DOHH2 (cell line): Measurements from ENCODE around the gene LRRC8E.

ENCODE experiments used
- H3F3A ChIP-seq: fragments of 200-600 bp; sonication (generic), shearing (Covaris generic); 2 replicates; pipeline ENCODE4 v1.6.0; 2016; ENCODE audit warnings: antibody characterized with exemption, mild to moderate bottlenecking; ENCODE audit not compliant: control insufficient read depth, insufficient read depth
- H3K27ac ChIP-seq: fragments of 200-600 bp; sonication (generic); 2 replicates; pipeline ENCODE4 v1.5.1; 2014; ENCODE audit warnings: low read depth, mild to moderate bottlenecking, low read length, moderate library complexity
- H3K27me3 ChIP-seq: fragments of 200-600 bp; sonication (generic); 2 replicates; pipeline ENCODE4 v1.6.1; 2014; ENCODE audit warnings: mild to moderate bottlenecking, low read length, mixed read lengths; ENCODE audit not compliant: control insufficient read depth
- H3K36me3 ChIP-seq: fragments of 200-600 bp; sonication (generic); 2 replicates; pipeline ENCODE4 v1.6.1; 2014; ENCODE audit warnings: mild to moderate bottlenecking, low read length, moderate library complexity, mixed read lengths; ENCODE audit not compliant: control insufficient read depth
- H3K4me1 ChIP-seq: fragments of 200-600 bp; sonication (generic); 2 replicates; pipeline ENCODE4 v1.6.1; 2014; ENCODE audit warnings: mild to moderate bottlenecking, low read length, mixed read lengths; ENCODE audit not compliant: control insufficient read depth
- H3K4me2 ChIP-seq: fragments of 200-600 bp; sonication (generic); 2 replicates; pipeline ENCODE4 v1.6.0; 2014; ENCODE audit warnings: mild to moderate bottlenecking, low read length, moderate library complexity
- H3K4me3 ChIP-seq: fragments of 200-600 bp; sonication (generic); 2 replicates; pipeline ENCODE4 v1.5.1; 2014; ENCODE audit warnings: mild to moderate bottlenecking, low read length, mixed read lengths
- H3K79me2 ChIP-seq: fragments of 200-600 bp; sonication (generic); 2 replicates; pipeline ENCODE4 v1.6.1; 2014; ENCODE audit warnings: mild to moderate bottlenecking, low read length, mixed read lengths; ENCODE audit not compliant: control insufficient read depth
- H3K9me2 ChIP-seq: fragments of 200-600 bp; sonication (generic); replicated peaks from 2 replicates; pipeline ENCODE4 v1.6.1; 2014; ENCODE audit warnings: mild to moderate bottlenecking, low read length, mixed read lengths; ENCODE audit not compliant: control insufficient read depth
- H3K9me3 ChIP-seq: fragments of 200-600 bp; sonication (generic); 2 replicates; pipeline ENCODE4 v1.6.1; 2014; ENCODE audit warnings: antibody characterized with exemption, low read length, mixed read lengths; ENCODE audit not compliant: control insufficient read depth, insufficient read depth
- H4K20me1 ChIP-seq: fragments of 200-600 bp; sonication (generic); 2 replicates; pipeline ENCODE4 v1.6.0; 2014; ENCODE audit warnings: low read depth, mild to moderate bottlenecking, antibody characterized with exemption, low read length, moderate library complexity; ENCODE audit not compliant: control insufficient read depth, insufficient read depth
- EZH2phosphoT487 ChIP-seq: fragments of 200-600 bp; sonication (generic); IDR thresholded peaks from 2 replicates; pipeline ENCODE4 v1.6.1; 2017; ENCODE audit warnings: borderline replicate concordance, mild to moderate bottlenecking, antibody characterized with exemption, low read length, moderate library complexity, mixed read lengths
- TF ChIP-seq, protein P1 (sequence below): fragments of 200-600 bp; sonication (generic); IDR thresholded peaks from one replicate; pipeline ENCODE4 v1.5.1; 2014; ENCODE audit warnings: antibody characterized with exemption, mild to moderate bottlenecking, low read depth, low read length; ENCODE audit not compliant: poor library complexity, severe bottlenecking

The LRRC8E gene

DNA sequence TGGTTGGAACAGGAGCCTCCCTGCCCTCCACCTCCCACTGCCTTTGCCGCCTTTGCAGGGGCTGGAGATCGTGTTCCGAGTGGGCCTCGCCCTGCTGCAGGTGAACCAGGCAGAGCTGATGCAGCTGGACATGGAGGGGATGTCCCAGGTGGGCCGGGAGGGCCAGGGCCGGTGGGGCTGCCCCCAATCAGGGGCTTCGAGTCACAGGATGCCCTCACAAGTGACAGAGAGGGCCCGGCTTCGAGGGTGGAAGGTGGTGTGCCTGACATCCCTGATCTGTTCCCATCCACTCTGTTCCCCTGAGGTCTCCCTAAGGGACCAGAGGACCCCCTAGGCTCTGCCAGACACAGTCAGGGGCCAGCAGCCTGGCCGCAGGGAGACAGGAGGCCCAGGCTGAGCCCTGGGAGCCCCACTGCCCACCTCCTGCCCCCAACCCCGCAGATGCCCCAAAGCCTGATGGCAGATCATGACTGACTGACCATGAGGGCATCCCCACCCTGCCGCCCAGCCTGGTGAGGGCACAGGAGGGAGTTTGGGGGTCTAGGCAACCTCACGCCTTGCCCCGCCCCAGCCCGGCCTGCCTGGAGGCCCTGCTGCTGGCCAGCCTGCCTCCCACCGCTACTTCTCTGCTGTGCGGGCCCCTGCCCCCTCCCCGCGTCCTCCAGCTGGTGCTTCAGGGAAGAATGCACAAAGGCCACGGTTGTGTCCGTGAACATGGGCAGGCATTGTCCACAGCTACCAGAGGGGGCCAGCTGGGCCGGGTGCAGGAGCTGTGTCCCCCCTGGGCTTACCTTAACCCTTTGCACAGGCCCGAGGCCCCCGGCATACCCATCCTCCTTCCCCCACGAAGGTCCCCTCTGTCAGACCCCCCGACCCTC, 36.4 kb upstream of the LRRC8E start:
- H3K27me3 ChIP-seq, result no peaks in the 10 kb centered on the region
- TF ChIP-seq, protein P1, sequence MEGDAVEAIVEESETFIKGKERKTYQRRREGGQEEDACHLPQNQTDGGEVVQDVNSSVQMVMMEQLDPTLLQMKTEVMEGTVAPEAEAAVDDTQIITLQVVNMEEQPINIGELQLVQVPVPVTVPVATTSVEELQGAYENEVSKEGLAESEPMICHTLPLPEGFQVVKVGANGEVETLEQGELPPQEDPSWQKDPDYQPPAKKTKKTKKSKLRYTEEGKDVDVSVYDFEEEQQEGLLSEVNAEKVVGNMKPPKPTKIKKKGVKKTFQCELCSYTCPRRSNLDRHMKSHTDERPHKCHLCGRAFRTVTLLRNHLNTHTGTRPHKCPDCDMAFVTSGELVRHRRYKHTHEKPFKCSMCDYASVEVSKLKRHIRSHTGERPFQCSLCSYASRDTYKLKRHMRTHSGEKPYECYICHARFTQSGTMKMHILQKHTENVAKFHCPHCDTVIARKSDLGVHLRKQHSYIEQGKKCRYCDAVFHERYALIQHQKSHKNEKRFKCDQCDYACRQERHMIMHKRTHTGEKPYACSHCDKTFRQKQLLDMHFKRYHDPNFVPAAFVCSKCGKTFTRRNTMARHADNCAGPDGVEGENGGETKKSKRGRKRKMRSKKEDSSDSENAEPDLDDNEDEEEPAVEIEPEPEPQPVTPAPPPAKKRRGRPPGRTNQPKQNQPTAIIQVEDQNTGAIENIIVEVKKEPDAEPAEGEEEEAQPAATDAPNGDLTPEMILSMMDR, result no peak
- no peak for TF ChIP-seq EZH2phosphoT487
- H3K9me2 ChIP-seq, result no peaks in the 10 kb centered on the region
- no peaks in the 10 kb centered on the region for H4K20me1 ChIP-seq
- peaks cover 3% of the 10 kb centered on the region; the same call in 1 of the 2 replicates for H3K4me1 ChIP-seq
- no peak overlapping the region for H3K4me2 ChIP-seq
- no peak overlapping the region for H3K27ac ChIP-seq
- H3K9me3 ChIP-seq, result no peaks in the 10 kb centered on the region
- H3K36me3 ChIP-seq, result no peaks in the 10 kb centered on the region
- H3K4me3 ChIP-seq, result no peak overlapping the region
- no peaks in the 10 kb centered on the region for H3K79me2 ChIP-seq
- no peaks in the 10 kb centered on the region for H3F3A ChIP-seq

DNA sequence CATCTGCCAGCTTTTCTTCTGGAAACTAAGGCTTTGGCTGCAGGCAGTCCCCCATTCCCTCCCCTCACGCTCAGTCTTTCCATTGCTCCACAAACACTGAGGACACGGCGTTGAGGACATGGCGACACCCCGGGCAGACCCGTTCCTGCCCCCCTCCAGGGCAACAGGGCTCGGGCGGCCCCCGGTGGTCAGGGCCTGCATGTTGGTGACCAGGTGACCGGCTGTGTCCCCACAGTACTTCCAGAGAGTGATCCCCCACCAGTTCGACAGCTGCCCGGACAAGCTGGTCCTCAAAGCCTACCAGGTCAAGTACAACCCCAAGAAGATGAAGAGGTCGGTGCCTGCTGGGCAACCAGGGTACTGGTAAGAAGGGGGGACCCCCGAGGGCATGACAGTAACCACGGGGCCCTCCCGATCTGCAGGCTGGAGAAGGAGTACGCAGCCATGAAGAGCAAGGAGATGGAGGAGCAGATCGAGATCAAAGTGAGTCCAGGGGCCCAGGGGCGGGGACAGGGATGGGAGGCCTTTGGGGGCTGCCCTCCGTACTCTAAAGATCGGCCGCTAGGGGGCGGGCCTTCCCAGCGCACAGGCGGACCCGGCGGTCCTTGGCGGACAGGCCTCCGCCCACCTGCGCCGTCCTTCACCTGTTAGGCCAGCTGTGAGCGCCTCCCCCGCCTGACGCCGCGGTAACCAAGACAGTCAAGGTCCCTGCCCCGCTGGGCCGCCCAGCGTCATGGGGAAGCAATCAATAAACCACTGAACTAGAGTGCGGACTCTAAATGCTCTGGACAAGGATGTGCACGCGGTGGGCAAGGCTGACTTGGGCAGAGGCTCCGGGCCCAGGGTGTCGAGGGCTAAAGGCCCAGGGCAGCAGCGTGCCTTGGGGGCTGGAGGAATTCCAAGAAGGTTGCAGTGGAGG, 35.2 kb upstream of the LRRC8E start:
- Histone ChIP-seq H4K20me1 (no peaks in the 10 kb centered on the region), H3K9me3 (no peaks in the 10 kb centered on the region), H3K79me2 (no peaks in the 10 kb centered on the region), H3K4me2 (no peak overlapping the region), H3K27ac (no peak overlapping the region), H3K4me3 (no peak overlapping the region), H3K36me3 (no peaks in the 10 kb centered on the region), H3K9me2 (no peaks in the 10 kb centered on the region), H3F3A (no peaks in the 10 kb centered on the region), H3K4me1 (peaks cover 6% of the 10 kb centered on the region), H3K27me3 (peaks cover 8% of the 10 kb centered on the region)
- TF ChIP-seq EZH2phosphoT487, result no peak
- TF ChIP-seq, protein P1, result peak; percentile 89

DNA sequence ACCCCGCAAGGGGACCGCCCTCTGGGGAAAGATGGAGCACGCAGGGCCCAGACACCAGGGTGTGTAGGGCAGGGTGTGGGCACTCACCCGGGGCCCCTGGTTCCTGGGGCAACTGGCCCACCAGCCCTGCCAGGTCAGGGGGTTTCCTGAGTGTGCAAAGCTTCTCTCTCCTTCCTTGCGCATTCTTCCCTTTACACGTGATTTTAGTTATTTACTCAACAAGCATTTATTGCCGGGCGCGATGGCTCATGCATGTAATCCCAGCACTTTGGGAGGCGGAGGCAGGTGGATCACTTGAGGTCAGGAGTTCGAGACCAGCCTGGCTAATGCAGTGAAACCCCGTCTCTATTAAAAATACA, 34.6 kb upstream of the LRRC8E start:
- no peak overlapping the region for H3K4me2 ChIP-seq
- H3K4me3 ChIP-seq, result no peak overlapping the region
- no peaks in the 10 kb centered on the region for H3K9me2 ChIP-seq
- peaks cover 12% of the 10 kb centered on the region for H3K4me1 ChIP-seq
- H4K20me1 ChIP-seq, result no peaks in the 10 kb centered on the region
- TF ChIP-seq, protein P1, result no peak
- no peak for TF ChIP-seq EZH2phosphoT487
- no peaks in the 10 kb centered on the region for H3K36me3 ChIP-seq
- no peak overlapping the region for H3K27ac ChIP-seq
- H3K79me2 ChIP-seq, result no peaks in the 10 kb centered on the region
- H3F3A ChIP-seq, result no peaks in the 10 kb centered on the region
- peaks cover 14% of the 10 kb centered on the region for H3K27me3 ChIP-seq
- H3K9me3 ChIP-seq, result no peaks in the 10 kb centered on the region
